WTC11 (cell line): ENCODE results near the gene FOXD1.

ENCODE experiments used
- CREB1 ChIP-seq: sonication (generic); formaldehyde crosslinking; IDR thresholded peaks from 2 replicates; pipeline ENCODE4 v1.8.0; 2023; ENCODE audit warnings: mild to moderate bottlenecking, missing genetic modification reagents
- CREM ChIP-seq: sonication (generic); formaldehyde crosslinking; IDR thresholded peaks from 2 replicates; pipeline ENCODE4 v1.8.1; 2022; ENCODE audit warnings: mild to moderate bottlenecking, missing genetic modification reagents, moderate library complexity
- CTCF ChIP-seq: fragments of 200-600 bp; IDR thresholded peaks from 2 replicates; pipeline ENCODE4 v1.8.0; 2022; ENCODE audit warnings: antibody characterized with exemption
- FOXP1 ChIP-seq: sonication (generic); formaldehyde crosslinking; IDR thresholded peaks from 2 replicates; pipeline ENCODE4 v1.8.0; 2022; ENCODE audit warnings: missing genetic modification reagents, mild to moderate bottlenecking, moderate library complexity, borderline replicate concordance

- no peak for TF ChIP-seq CTCF
- TF ChIP-seq CREB1 (CRISPR knock-in tag): no peak
- TF ChIP-seq FOXP1 (CRISPR knock-in tag): no peak
- TF ChIP-seq CREM (CRISPR knock-in tag): no peak
Observed at GRCh38 chr5:73459366-73459765, 10.8 kb upstream of the FOXD1 start.
